Liver (tissue), 9 donors: Measurements from ENCODE around the gene TARBP1. TPM values are rescaled to one million over a fixed set of nuclear protein-coding genes. Genes with fewer than 3 reads are reported as not detected.
A peak's percentile ranks its signal among the peaks of the same experiment; 100 is the strongest.

Source experiments
- DNase-seq: peaks from one replicate; pipeline ENCODE4 v3.0.0-alpha.2; 2017; ENCODE audit warnings: low spot score
- H3K27ac ChIP-seq, 2 donors: one replicate each; pipeline ENCODE4 v1.7.0; 2013; ENCODE audit warnings: inconsistent platforms in 2 of 2, low read length in 2 of 2, control low read depth in 1 of 2, low read depth in 1 of 2, mild to moderate bottlenecking in 1 of 2
- H3K27me3 ChIP-seq, 4 donors: one replicate each; pipeline versions ENCODE4 v1.6.1 to v1.7.0; 2013; ENCODE audit warnings: low read length in 3 of 4, inconsistent platforms in 1 of 4, mild to moderate bottlenecking in 1 of 4, moderate library complexity in 1 of 4; ENCODE audit not compliant: control insufficient read depth in 4 of 4, insufficient read depth in 4 of 4
- H3K36me3 ChIP-seq, 4 donors: one replicate each; pipeline versions ENCODE4 v1.6.1 to v1.7.0; 2013; ENCODE audit warnings: low read length in 3 of 4, mild to moderate bottlenecking in 3 of 4, low read depth in 1 of 4, moderate library complexity in 1 of 4; ENCODE audit not compliant: control insufficient read depth in 4 of 4, insufficient read depth in 3 of 4
- H3K4me1 ChIP-seq, 4 donors: one replicate each; pipeline versions ENCODE4 v1.6.1 to v1.7.0; 2013; ENCODE audit warnings: low read length in 3 of 4, mild to moderate bottlenecking in 3 of 4, moderate library complexity in 1 of 4; ENCODE audit not compliant: control insufficient read depth in 4 of 4, insufficient read depth in 4 of 4
- H3K4me3 ChIP-seq, 3 donors: one replicate each; pipeline versions ENCODE4 v1.6.1 to v1.7.0; 2013; ENCODE audit warnings: low read length in 3 of 3, control low read depth in 1 of 3, low read depth in 1 of 3, mild to moderate bottlenecking in 1 of 3
- H3K9ac ChIP-seq, 2 donors: one replicate each; pipeline ENCODE4 v1.7.0; 2013; ENCODE audit warnings: low read length in 2 of 2, mild to moderate bottlenecking in 2 of 2, moderate library complexity in 2 of 2, control low read depth in 1 of 2, low read depth in 1 of 2
- H3K9me3 ChIP-seq, 4 donors: one replicate each; pipeline versions ENCODE4 v1.6.1 to v1.7.0; 2013; ENCODE audit warnings: low read length in 3 of 4; ENCODE audit not compliant: control insufficient read depth in 4 of 4
- EGR1 ChIP-seq, 2 donors: IDR thresholded peaks; 2 replicates each; pipeline ENCODE4 v1.6.1; 2016 to 2018; ENCODE audit warnings: antibody characterized with exemption in 2 of 2, low read depth in 2 of 2
- FOXA1 ChIP-seq: IDR thresholded peaks from 2 replicates; pipeline ENCODE4 v1.6.1; 2016; ENCODE audit warnings: antibody characterized with exemption
- FOXA2 ChIP-seq: IDR thresholded peaks from 2 replicates; pipeline ENCODE4 v1.6.1; 2016; ENCODE audit warnings: antibody characterized with exemption
- GABPA ChIP-seq, 2 donors: IDR thresholded peaks in 1 of 2; conservative IDR thresholded peaks in 1 of 2; 2 replicates each; pipeline ENCODE4 v1.6.1; 2016; ENCODE audit warnings: antibody characterized with exemption in 2 of 2, mild to moderate bottlenecking in 1 of 2, moderate library complexity in 1 of 2
- HNF4A ChIP-seq, 2 donors: conservative IDR thresholded peaks; 2 replicates each; pipeline ENCODE4 v1.6.1; 2016; ENCODE audit warnings: antibody characterized with exemption in 2 of 2, mild to moderate bottlenecking in 2 of 2
- HNF4G ChIP-seq: IDR thresholded peaks from 2 replicates; pipeline ENCODE4 v1.6.1; 2016; ENCODE audit warnings: antibody characterized with exemption
- JUND ChIP-seq, 2 donors: IDR thresholded peaks; 2 replicates each; pipeline ENCODE4 v1.6.1; 2016; ENCODE audit warnings: antibody characterized with exemption in 2 of 2
- NR2F2 ChIP-seq: IDR thresholded peaks from 2 replicates; pipeline ENCODE4 v1.6.1; 2016; ENCODE audit warnings: antibody characterized with exemption
- RAD21 ChIP-seq, 2 donors: IDR thresholded peaks; 2 replicates each; pipeline ENCODE4 v1.6.1; 2016; ENCODE audit warnings: antibody characterized with exemption in 2 of 2, mild to moderate bottlenecking in 2 of 2
- RXRA ChIP-seq, 2 donors: IDR thresholded peaks; 2 replicates each; pipeline ENCODE4 v1.6.1; 2017 to 2018; ENCODE audit warnings: antibody characterized with exemption in 2 of 2, mild to moderate bottlenecking in 1 of 2
- SP1 ChIP-seq: IDR thresholded peaks from 2 replicates; pipeline ENCODE4 v1.6.1; 2018; ENCODE audit warnings: antibody characterized with exemption, mild to moderate bottlenecking
- TAF1 ChIP-seq: conservative IDR thresholded peaks from 2 replicates; pipeline ENCODE4 v1.6.1; 2016; ENCODE audit warnings: antibody characterized with exemption, mild to moderate bottlenecking
- YY1 ChIP-seq: IDR thresholded peaks from 2 replicates; pipeline ENCODE4 v1.6.1; 2016; ENCODE audit warnings: antibody characterized with exemption, mild to moderate bottlenecking
- WGBS: extraction: QIAGEN DNeasy Blood & Tissue Kit; methylation state at CpG from one replicate; pipeline ENCODE4 v1.1.7; 2013; 5-methylcytosine and 5-hydroxymethylcytosine counted together
- polyA plus RNA-seq, 2 donors: library from polyadenylated mRNA; stranded (reverse) in 1 of 2; unstranded in 1 of 2; fragments of 200-250 nt in 1 of 2; fragments of >200 nt in 1 of 2; fragmentation: Nextera tagmentation in 1 of 2; extraction: Ambion mirVana in 1 of 2; gene quantifications; one replicate each; pipeline versions ENCODE4 v1.2.1 to v1.2.3, GENCODE V29; 2013 to 2015
- total RNA-seq, 2 donors: library from RNA; depleted of rRNA; stranded (reverse); fragments of >200 nt; gene quantifications; one replicate each; pipeline ENCODE4 v1.2.3, GENCODE V29; 2014
- TF ChIP-seq, protein P1 (sequence below): fragments of 150-350 bp; IDR thresholded peaks from 2 replicates; pipeline ENCODE4 v1.5.1; 2017; ENCODE audit warnings: improper control_type of control experiment, low read depth, low read length; ENCODE audit not compliant: missing input control
- TF ChIP-seq, protein P2 (sequence below): IDR thresholded peaks from 2 replicates; pipeline ENCODE4 v1.6.1; 2016; ENCODE audit warnings: antibody characterized with exemption
- TF ChIP-seq, protein P3 (sequence below): IDR thresholded peaks from 2 replicates; pipeline ENCODE4 v1.6.1; 2016; ENCODE audit warnings: antibody characterized with exemption
- TF ChIP-seq, protein P4 (sequence below): IDR thresholded peaks from 2 replicates; pipeline ENCODE4 v1.6.1; 2016; ENCODE audit warnings: antibody characterized with exemption
- TF ChIP-seq, protein P5 (sequence below): IDR thresholded peaks from 2 replicates; pipeline ENCODE4 v1.6.1; 2016; ENCODE audit warnings: antibody characterized with exemption, mild to moderate bottlenecking
- donor health status: healthy.
- donor health status: healthy.
- donor health status: healthy.
- donor health status: healthy.
- donor health status: healthy.

The TARBP1 gene
- total and polyA plus RNA-seq, 4 donors = 4.1 to 17.6 (median 9.1) TPM

DNA sequence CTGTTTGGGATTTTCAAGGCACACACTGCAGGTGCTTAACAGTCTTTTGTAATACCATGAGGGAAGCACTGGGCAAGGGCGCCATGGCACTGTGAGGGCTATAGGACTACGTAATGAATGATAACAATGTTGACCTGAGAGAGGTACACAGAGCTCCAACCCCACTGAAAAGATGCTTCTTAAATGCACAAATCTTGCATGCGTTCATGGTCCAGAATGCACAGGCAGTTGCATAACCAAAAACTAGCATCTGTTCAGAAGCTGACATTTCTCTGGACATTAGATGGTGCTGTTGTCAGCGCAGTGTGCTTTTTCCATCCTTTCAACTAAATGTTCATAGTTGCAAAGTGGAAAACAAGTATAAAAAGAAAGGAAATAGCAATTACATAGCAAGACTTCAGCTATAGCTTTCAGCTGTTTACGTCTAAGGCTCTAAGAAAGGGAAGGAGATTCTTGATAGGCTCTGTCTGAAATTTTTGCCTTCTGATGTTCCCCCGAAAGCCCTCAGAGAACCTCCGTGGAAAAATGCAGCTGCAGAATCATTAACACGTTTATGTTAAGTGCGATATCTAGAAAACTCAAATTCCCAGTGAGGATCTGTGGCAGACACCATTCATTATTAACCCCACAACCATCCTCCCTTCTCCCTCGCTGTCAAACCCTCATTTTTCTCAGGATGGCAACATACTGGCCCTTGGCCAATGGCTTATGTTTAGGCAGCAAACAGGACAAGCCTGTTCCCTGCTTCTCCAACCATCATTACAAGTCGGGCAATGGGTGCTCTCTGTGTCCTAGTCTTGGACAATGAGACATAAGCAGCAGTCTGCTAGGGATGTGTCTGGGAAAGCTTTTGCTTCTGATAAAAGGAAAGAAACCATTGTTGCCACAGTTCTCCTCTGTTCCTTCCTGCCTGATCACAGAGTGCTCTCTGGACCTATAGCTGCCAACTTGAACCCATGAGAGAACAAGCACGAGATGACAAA lies 8.2 kb upstream of the TARBP1 start:
- no peak overlapping the region for H3K27ac ChIP-seq

More for the DNA sequence above, 8.2 kb upstream of the TARBP1 start:
- Histone ChIP-seq H3K4me1 (peaks cover 0 to 7% (median 3%) of the 10 kb centered on the region in 4 donors), H3K9me3 (no peaks in the 10 kb centered on the region), H3K9ac (no peak overlapping the region), H3K4me3 (no peak overlapping the region), H3K27me3 (no peaks in the 10 kb centered on the region), H3K36me3 (no peaks in the 10 kb centered on the region)
- WGBS = 41% methylated on average over 12 of the region's 12 CpGs
- DNase-seq = no peak
- TF ChIP-seq, protein P1, sequence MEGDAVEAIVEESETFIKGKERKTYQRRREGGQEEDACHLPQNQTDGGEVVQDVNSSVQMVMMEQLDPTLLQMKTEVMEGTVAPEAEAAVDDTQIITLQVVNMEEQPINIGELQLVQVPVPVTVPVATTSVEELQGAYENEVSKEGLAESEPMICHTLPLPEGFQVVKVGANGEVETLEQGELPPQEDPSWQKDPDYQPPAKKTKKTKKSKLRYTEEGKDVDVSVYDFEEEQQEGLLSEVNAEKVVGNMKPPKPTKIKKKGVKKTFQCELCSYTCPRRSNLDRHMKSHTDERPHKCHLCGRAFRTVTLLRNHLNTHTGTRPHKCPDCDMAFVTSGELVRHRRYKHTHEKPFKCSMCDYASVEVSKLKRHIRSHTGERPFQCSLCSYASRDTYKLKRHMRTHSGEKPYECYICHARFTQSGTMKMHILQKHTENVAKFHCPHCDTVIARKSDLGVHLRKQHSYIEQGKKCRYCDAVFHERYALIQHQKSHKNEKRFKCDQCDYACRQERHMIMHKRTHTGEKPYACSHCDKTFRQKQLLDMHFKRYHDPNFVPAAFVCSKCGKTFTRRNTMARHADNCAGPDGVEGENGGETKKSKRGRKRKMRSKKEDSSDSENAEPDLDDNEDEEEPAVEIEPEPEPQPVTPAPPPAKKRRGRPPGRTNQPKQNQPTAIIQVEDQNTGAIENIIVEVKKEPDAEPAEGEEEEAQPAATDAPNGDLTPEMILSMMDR = peak; percentile 70
- TF ChIP-seq SP1 = peak; percentile 15
- peak in 1 of 2 donors; percentile 20 for TF ChIP-seq HNF4A (conservative IDR thresholded peaks at IDR 0.05)
- TF ChIP-seq TAF1 = no peak
- TF ChIP-seq EGR1 (IDR thresholded peaks at IDR 0.05; ENCODE audit: low read depth in 2 of 2) = no peak
- no peak for TF ChIP-seq NR2F2
- TF ChIP-seq HNF4G = no peak
- peak in 1 of 2 donors; percentile 20 for TF ChIP-seq RXRA (IDR thresholded peaks at IDR 0.05)
- TF ChIP-seq, protein P2, sequence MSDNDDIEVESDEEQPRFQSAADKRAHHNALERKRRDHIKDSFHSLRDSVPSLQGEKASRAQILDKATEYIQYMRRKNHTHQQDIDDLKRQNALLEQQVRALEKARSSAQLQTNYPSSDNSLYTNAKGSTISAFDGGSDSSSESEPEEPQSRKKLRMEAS = no peak
- TF ChIP-seq GABPA (IDR thresholded peaks at IDR 0.05 in 1 of 2, conservative IDR thresholded peaks at IDR 0.05 in 1 of 2) = no peak
- TF ChIP-seq, protein P3, sequence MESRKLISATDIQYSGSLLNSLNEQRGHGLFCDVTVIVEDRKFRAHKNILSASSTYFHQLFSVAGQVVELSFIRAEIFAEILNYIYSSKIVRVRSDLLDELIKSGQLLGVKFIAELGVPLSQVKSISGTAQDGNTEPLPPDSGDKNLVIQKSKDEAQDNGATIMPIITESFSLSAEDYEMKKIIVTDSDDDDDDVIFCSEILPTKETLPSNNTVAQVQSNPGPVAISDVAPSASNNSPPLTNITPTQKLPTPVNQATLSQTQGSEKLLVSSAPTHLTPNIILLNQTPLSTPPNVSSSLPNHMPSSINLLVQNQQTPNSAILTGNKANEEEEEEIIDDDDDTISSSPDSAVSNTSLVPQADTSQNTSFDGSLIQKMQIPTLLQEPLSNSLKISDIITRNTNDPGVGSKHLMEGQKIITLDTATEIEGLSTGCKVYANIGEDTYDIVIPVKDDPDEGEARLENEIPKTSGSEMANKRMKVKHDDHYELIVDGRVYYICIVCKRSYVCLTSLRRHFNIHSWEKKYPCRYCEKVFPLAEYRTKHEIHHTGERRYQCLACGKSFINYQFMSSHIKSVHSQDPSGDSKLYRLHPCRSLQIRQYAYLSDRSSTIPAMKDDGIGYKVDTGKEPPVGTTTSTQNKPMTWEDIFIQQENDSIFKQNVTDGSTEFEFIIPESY = no peak
- no peak for TF ChIP-seq YY1
- no peak for TF ChIP-seq FOXA2
- TF ChIP-seq, protein P4, sequence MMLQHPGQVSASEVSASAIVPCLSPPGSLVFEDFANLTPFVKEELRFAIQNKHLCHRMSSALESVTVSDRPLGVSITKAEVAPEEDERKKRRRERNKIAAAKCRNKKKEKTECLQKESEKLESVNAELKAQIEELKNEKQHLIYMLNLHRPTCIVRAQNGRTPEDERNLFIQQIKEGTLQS = no peak
- TF ChIP-seq, protein P5, sequence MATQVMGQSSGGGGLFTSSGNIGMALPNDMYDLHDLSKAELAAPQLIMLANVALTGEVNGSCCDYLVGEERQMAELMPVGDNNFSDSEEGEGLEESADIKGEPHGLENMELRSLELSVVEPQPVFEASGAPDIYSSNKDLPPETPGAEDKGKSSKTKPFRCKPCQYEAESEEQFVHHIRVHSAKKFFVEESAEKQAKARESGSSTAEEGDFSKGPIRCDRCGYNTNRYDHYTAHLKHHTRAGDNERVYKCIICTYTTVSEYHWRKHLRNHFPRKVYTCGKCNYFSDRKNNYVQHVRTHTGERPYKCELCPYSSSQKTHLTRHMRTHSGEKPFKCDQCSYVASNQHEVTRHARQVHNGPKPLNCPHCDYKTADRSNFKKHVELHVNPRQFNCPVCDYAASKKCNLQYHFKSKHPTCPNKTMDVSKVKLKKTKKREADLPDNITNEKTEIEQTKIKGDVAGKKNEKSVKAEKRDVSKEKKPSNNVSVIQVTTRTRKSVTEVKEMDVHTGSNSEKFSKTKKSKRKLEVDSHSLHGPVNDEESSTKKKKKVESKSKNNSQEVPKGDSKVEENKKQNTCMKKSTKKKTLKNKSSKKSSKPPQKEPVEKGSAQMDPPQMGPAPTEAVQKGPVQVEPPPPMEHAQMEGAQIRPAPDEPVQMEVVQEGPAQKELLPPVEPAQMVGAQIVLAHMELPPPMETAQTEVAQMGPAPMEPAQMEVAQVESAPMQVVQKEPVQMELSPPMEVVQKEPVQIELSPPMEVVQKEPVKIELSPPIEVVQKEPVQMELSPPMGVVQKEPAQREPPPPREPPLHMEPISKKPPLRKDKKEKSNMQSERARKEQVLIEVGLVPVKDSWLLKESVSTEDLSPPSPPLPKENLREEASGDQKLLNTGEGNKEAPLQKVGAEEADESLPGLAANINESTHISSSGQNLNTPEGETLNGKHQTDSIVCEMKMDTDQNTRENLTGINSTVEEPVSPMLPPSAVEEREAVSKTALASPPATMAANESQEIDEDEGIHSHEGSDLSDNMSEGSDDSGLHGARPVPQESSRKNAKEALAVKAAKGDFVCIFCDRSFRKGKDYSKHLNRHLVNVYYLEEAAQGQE = no peak
- TF ChIP-seq RAD21 (IDR thresholded peaks at IDR 0.05) = peak; percentile 98
- no peak for TF ChIP-seq FOXA1
- no peak for TF ChIP-seq JUND (IDR thresholded peaks at IDR 0.05)
